ENCODE results near the gene HSD17B11.
"Not testable (repeated sequence)": the region's sequence is repeated elsewhere in the genome, so short reads cannot be mapped to it uniquely, and the experiment has no call there.

HSD17B11 gene

DNA sequence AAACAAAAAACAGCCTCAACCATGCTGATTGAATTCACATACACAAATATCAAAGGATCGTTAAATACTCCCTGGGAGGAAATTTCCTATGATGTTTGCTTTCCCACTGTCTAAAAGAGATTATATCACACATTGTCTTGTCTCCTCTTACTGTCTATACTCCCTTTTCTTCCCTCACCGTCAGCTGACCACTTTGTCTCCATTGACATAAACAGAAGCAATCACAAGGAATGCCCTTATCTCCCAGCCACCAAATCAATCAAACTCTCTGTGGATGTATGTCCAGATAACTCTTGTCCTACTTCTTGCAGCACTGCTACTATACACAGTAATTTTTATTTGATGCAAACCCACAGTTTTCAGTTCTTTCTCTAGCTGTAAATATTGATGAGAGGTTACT lies 19.2 kb upstream of the HSD17B11 start:
- Histone ChIP-seq H3K4me3 (ENCODE audit: low read depth in 1 of 2, low read length in 1 of 2) (no peak overlapping the region), H3K4me1 (ENCODE audit: control insufficient read depth in 1 of 2, insufficient read depth in 1 of 2, low read depth in 1 of 2, low read length in 1 of 2) (peaks cover 12 to 14% of the 10 kb centered on the region in 2 experiments), H3K36me3 (no peaks in the 10 kb centered on the region), H3K9me3 (no peaks in the 10 kb centered on the region), H3K27ac (no peak overlapping the region), H3K27me3 (no peaks in the 10 kb centered on the region)
- TF ChIP-seq, protein P1, sequence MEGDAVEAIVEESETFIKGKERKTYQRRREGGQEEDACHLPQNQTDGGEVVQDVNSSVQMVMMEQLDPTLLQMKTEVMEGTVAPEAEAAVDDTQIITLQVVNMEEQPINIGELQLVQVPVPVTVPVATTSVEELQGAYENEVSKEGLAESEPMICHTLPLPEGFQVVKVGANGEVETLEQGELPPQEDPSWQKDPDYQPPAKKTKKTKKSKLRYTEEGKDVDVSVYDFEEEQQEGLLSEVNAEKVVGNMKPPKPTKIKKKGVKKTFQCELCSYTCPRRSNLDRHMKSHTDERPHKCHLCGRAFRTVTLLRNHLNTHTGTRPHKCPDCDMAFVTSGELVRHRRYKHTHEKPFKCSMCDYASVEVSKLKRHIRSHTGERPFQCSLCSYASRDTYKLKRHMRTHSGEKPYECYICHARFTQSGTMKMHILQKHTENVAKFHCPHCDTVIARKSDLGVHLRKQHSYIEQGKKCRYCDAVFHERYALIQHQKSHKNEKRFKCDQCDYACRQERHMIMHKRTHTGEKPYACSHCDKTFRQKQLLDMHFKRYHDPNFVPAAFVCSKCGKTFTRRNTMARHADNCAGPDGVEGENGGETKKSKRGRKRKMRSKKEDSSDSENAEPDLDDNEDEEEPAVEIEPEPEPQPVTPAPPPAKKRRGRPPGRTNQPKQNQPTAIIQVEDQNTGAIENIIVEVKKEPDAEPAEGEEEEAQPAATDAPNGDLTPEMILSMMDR (IDR thresholded peaks at IDR 0.05), result no peak

DNA sequence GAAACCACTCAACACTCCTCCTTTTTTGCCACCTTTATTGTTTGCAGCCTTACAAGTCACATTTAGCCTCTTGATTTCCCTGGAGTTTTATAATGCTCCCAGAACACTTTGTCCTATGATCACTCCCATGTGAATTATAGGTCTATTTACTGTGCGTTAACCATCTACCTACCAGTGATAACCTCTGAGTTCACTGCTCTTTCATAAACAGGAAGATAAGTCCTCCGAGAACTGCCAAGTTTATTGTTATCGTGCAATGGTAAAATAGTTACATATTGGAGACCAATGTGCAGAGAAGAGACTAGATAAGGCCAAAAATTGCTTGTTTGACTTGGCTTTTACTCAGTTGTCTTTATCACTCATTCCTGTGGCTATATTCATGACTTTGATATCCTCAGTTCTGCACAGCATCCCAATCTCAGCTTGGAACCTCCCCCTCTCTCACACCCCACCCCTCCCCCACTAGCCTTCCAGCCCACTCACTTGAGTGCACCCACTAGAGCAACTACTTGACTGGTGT lies 18.5 kb upstream of the HSD17B11 start:
- no peaks in the 10 kb centered on the region for H3K36me3 ChIP-seq
- no peaks in the 10 kb centered on the region for H3K27me3 ChIP-seq
- H3K27ac ChIP-seq, result no peak overlapping the region
- TF ChIP-seq, protein P1 (IDR thresholded peaks at IDR 0.05), result no peak
- H3K4me3 ChIP-seq (ENCODE audit: low read depth in 1 of 2, low read length in 1 of 2), result no peak overlapping the region
- peaks cover 12 to 14% of the 10 kb centered on the region in 2 experiments for H3K4me1 ChIP-seq (ENCODE audit: control insufficient read depth in 1 of 2, insufficient read depth in 1 of 2, low read depth in 1 of 2, low read length in 1 of 2)
- H3K9me3 ChIP-seq, result no peaks in the 10 kb centered on the region

DNA sequence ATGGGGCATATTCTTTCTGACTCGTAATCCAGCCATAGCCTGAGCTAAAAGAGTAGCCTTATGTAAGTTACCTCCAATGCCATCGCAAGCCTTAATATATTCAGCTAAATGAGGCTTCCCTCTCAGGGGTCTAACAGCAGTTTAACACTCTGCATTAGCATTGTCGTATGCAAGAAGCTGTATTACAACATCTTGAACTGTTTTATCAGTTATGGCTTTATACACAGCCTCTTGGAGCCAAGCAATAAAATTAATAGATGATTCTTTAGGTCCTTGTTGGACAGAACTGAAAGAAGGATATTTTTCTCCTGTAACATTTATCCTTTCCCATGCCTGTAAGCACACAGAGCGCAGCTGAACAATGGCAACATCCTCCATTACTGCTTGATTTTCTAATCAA lies 15.9 kb upstream of the HSD17B11 start:
- H3K4me3 ChIP-seq (ENCODE audit: low read depth in 1 of 2, low read length in 1 of 2); H3K27ac ChIP-seq: not testable (repeated sequence)

DNA sequence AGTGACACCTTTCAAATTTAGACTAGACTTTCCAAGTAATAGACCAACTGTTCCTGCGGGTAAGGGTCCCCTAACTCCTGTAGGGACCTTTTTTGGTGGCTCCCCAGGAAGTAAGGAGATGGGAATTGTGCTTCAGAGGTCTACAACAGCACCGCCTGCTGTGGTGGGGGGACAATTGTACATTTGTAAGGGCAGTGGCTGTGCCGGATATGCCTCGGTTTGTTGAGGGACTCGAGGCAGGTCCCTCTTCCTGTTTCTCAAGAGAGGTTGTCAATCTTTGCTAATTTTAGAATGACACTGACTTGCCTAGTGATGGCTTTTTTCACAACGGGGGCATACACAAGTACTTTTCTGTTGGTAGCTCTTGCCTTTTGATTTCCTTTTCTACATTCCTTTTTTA lies 15.5 kb upstream of the HSD17B11 start:
- Histone ChIP-seq H3K27ac (no peak overlapping the region), H3K27me3 (no peaks in the 10 kb centered on the region), H3K4me3 (ENCODE audit: low read depth in 1 of 2, low read length in 1 of 2) (no peak overlapping the region), H3K9me3 (no peaks in the 10 kb centered on the region), H3K4me1 (ENCODE audit: control insufficient read depth in 1 of 2, insufficient read depth in 1 of 2, low read depth in 1 of 2, low read length in 1 of 2) (peaks cover 12 to 14% of the 10 kb centered on the region in 2 experiments), H3K36me3 (no peaks in the 10 kb centered on the region)
- TF ChIP-seq, protein P1 (IDR thresholded peaks at IDR 0.05), result no peak

More for the DNA sequence above, 15.9 kb upstream of the HSD17B11 start:
- H3K27me3 ChIP-seq, H3K9me3 ChIP-seq, H3K36me3 ChIP-seq: not testable (repeated sequence)
- H3K4me1 ChIP-seq (ENCODE audit: control insufficient read depth in 1 of 2, insufficient read depth in 1 of 2, low read depth in 1 of 2, low read length in 1 of 2), result peaks cover 12 to 14% of the 10 kb centered on the region in 2 experiments

DNA sequence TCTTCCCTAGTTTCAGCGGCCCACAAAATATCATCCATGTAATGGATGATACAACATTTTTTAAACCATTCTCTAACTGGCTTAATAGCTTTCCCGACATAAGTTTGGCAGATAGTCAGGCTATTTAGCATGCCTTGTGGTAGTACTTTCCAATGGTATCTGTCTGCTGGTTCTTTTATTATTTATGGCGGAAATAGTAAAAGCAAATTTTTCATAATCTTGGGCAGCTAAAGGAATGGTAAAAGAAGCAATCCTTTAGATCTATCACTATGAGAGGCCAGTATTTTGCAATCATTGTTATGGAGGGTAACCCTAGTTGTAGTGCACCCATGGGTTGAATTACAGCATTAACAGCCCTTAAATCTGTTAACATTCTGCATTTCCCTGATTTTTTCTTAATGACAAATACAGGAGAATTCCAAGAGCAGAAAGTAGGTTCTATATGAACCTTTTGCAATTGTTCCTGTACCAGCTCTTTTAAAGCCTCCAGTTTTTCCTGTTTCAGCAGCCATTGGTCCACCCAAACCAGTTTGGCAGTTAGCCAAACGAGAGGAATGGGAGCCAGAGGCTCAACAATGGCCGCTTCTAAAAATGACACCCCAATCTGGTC lies 14.3 kb upstream of the HSD17B11 start:
- Histone ChIP-seq H3K4me1 (ENCODE audit: control insufficient read depth in 1 of 2, insufficient read depth in 1 of 2, low read depth in 1 of 2, low read length in 1 of 2) (peaks cover 12 to 14% of the 10 kb centered on the region in 2 experiments), H3K4me3 (ENCODE audit: low read depth in 1 of 2, low read length in 1 of 2) (no peak overlapping the region), H3K27ac (no peak overlapping the region), H3K36me3 (no peaks in the 10 kb centered on the region), H3K27me3 (no peaks in the 10 kb centered on the region), H3K9me3 (no peaks in the 10 kb centered on the region)
- TF ChIP-seq, protein P1 (IDR thresholded peaks at IDR 0.05), result no peak

DNA sequence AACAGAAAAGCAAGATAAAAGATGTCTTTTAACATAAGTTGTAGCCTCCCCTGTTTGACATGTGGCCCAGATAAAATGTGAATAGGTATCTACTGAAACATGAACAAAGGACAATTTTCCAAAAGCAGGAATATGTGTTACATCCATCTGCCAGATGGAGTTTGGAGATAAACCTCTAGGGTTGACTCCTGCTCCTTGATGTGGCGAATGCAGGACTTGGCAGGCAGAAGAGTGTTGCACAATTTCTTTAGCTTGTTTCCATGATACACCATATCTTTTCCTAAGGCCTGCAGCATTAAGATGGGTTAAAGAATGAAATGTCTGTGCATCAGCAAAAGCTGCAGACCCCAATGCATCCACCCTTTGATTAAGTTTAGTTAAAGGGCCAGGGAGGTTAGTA lies 12.7 kb upstream of the HSD17B11 start:
- peaks cover 12 to 14% of the 10 kb centered on the region in 2 experiments for H3K4me1 ChIP-seq (ENCODE audit: control insufficient read depth in 1 of 2, insufficient read depth in 1 of 2, low read depth in 1 of 2, low read length in 1 of 2)

More for the DNA sequence above, 12.7 kb upstream of the HSD17B11 start:
- not testable (repeated sequence) for H3K27me3 ChIP-seq; H3K27ac ChIP-seq; H3K36me3 ChIP-seq; H3K9me3 ChIP-seq; H3K4me3 ChIP-seq (ENCODE audit: low read depth in 1 of 2, low read length in 1 of 2)
